ENCODE data around the gene TNFRSF19.

DNA sequence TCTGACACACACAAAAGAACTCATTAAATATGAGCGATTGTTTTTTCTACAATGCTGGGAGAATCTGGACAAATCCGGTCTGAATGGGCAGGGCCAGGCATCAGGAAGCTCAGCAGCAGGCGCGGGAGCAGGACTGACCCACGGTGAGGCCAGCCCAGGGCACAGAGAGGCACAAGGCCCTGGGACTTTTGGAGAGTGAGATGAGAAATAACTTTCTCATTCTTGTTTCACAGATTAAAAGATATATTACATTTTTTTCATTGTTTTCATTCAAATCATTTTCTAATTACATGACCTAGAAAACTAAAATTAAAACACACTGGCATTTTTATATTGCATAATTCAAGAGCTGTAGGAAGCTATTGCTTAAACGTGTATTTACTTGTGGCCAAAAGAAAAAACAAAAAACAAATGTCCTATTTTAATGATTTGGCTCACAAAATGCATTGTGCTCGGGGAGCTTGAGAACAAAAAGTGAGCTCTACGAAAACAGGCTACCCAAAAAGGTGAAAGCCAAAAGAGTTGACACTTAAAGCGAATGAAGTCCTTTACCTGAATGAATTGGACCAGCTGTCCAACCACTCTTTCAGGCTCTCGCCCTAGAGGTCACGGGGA is 133.1 kb downstream of the TNFRSF19 start:
- TF ChIP-seq, protein P1, sequence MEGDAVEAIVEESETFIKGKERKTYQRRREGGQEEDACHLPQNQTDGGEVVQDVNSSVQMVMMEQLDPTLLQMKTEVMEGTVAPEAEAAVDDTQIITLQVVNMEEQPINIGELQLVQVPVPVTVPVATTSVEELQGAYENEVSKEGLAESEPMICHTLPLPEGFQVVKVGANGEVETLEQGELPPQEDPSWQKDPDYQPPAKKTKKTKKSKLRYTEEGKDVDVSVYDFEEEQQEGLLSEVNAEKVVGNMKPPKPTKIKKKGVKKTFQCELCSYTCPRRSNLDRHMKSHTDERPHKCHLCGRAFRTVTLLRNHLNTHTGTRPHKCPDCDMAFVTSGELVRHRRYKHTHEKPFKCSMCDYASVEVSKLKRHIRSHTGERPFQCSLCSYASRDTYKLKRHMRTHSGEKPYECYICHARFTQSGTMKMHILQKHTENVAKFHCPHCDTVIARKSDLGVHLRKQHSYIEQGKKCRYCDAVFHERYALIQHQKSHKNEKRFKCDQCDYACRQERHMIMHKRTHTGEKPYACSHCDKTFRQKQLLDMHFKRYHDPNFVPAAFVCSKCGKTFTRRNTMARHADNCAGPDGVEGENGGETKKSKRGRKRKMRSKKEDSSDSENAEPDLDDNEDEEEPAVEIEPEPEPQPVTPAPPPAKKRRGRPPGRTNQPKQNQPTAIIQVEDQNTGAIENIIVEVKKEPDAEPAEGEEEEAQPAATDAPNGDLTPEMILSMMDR (IDR thresholded peaks at IDR 0.05): no peak
- TF ChIP-seq POLR2AphosphoS5 (IDR thresholded peaks at IDR 0.05): no peak
- TF ChIP-seq POLR2A (IDR thresholded peaks at IDR 0.05): no peak

Data from prostate gland (tissue), 2 donors.